A549 (cell line): ENCODE results near the gene IGSF23.

Experiments
- EHF ChIP-seq: fragments of 250-450 bp; sonication (Bioruptor Pico); IDR thresholded peaks from 2 replicates; pipeline ENCODE4 v1.5.0; 2020; ENCODE audit warnings: mild to moderate bottlenecking
- HMGXB4 ChIP-seq: fragments of 250-450 bp; sonication (Bioruptor Pico); IDR thresholded peaks from 2 replicates; pipeline ENCODE4 v1.5.0; 2021; ENCODE audit warnings: mild to moderate bottlenecking, moderate library complexity, borderline replicate concordance
- RAD21 ChIP-seq, 2 experiments: fragments of >200 bp in 1 of 2; sonication (Bioruptor Twin) in 1 of 2; formaldehyde crosslinking in 1 of 2; IDR thresholded peaks in 1 of 2; conservative IDR thresholded peaks in 1 of 2; 2 replicates in 1 of 2; 3 replicates in 1 of 2; pipeline ENCODE4 v1.6.1; 2012 to 2018; ENCODE audit warnings: inconsistent platforms in 1 of 2
- USF2 ChIP-seq: fragments of 450-650 bp; IDR thresholded peaks from 2 replicates; pipeline ENCODE4 v1.6.1; 2014; ENCODE audit warnings: antibody characterized with exemption

- no peak for TF ChIP-seq HMGXB4
- TF ChIP-seq RAD21 (conservative IDR thresholded peaks at IDR 0.05 in 1 of 2, IDR thresholded peaks at IDR 0.05 in 1 of 2): no peak
- no peak for TF ChIP-seq EHF (CRISPR knock-in tag)
- no peak for TF ChIP-seq USF2
Measured at GRCh38 chr19:44566984-44567383, 46.4 kb upstream of the IGSF23 start.
